RWPE2 (cell line): ENCODE results near the gene SEPSECS.

Source experiments
- ATAC-seq: fragments of 200-7000 bp; cut with Tn5 transposase; 3 replicates; pipeline ENCODE4 v1.9.1; 2021; ENCODE audit warnings: low read depth
- DNase-seq: peaks from one replicate; pipeline ENCODE4 v3.0.0-alpha.2; 2020; ENCODE audit warnings: low spot score
- H3K27ac ChIP-seq: fragments of 450-650 bp; 2 replicates; pipeline ENCODE4 v1.5.1; 2017; ENCODE audit warnings: mild to moderate bottlenecking; ENCODE audit not compliant: poor library complexity, severe bottlenecking
- H3K27me3 ChIP-seq: fragments of 250-450 bp; sonication (Bioruptor Pico); 2 replicates; pipeline ENCODE4 v1.5.1; 2021; ENCODE audit warnings: mild to moderate bottlenecking, moderate library complexity; ENCODE audit not compliant: insufficient read depth, poor library complexity, severe bottlenecking
- H3K36me3 ChIP-seq: fragments of 250-450 bp; sonication (Bioruptor Pico); 2 replicates; pipeline ENCODE4 v1.5.1; 2020; ENCODE audit warnings: low read depth, mild to moderate bottlenecking, moderate library complexity
- H3K4me1 ChIP-seq: fragments of 250-450 bp; sonication (Bioruptor Pico); 2 replicates; pipeline ENCODE4 v1.5.1; 2021; ENCODE audit warnings: mild to moderate bottlenecking, moderate library complexity; ENCODE audit not compliant: insufficient read depth, poor library complexity, severe bottlenecking
- H3K4me3 ChIP-seq: fragments of 250-450 bp; sonication (Bioruptor Pico); 2 replicates; pipeline ENCODE4 v1.5.1; 2021; ENCODE audit warnings: mild to moderate bottlenecking, moderate library complexity; ENCODE audit not compliant: severe bottlenecking
- H3K9me3 ChIP-seq: fragments of 250-450 bp; sonication (Bioruptor Pico); 2 replicates; pipeline ENCODE4 v1.5.1; 2021; ENCODE audit warnings: mild to moderate bottlenecking, moderate library complexity; ENCODE audit not compliant: severe bottlenecking
- TF ChIP-seq, protein P1 (sequence below): fragments of 450-650 bp; IDR thresholded peaks from one replicate; pipeline ENCODE4 v1.5.1; 2017; ENCODE audit warnings: mild to moderate bottlenecking, moderate library complexity; ENCODE audit not compliant: poor library complexity, severe bottlenecking

The SEPSECS gene

DNA sequence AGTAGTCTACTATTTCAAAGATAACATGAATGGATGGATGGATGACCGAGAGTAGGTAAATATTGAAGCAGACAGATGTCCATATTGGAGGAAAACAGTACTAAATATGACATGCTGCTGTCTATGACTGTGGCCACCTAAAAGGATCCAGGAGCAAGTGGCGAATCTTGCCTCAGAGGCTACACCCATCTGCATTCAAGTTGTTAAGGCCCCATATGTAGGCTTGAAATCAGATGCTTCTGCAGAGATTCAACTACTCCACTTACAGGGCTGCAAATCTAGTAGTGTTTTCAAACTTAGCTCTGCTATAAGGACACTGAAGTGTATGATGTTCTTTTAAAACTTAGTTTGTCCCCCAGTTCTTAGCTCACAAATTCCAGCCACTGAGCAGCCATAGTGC lies 28.9 kb downstream of the SEPSECS start:
- Histone ChIP-seq H3K4me3 (no peak overlapping the region), H3K36me3 (peaks cover 5% of the 10 kb centered on the region), H3K4me1 (no peaks in the 10 kb centered on the region), H3K27ac (no peak overlapping the region), H3K27me3 (no peaks in the 10 kb centered on the region), H3K9me3 (no peaks in the 10 kb centered on the region)
- no peak for DNase-seq
- TF ChIP-seq, protein P1, sequence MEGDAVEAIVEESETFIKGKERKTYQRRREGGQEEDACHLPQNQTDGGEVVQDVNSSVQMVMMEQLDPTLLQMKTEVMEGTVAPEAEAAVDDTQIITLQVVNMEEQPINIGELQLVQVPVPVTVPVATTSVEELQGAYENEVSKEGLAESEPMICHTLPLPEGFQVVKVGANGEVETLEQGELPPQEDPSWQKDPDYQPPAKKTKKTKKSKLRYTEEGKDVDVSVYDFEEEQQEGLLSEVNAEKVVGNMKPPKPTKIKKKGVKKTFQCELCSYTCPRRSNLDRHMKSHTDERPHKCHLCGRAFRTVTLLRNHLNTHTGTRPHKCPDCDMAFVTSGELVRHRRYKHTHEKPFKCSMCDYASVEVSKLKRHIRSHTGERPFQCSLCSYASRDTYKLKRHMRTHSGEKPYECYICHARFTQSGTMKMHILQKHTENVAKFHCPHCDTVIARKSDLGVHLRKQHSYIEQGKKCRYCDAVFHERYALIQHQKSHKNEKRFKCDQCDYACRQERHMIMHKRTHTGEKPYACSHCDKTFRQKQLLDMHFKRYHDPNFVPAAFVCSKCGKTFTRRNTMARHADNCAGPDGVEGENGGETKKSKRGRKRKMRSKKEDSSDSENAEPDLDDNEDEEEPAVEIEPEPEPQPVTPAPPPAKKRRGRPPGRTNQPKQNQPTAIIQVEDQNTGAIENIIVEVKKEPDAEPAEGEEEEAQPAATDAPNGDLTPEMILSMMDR, result no peak
- no peak for ATAC-seq

DNA sequence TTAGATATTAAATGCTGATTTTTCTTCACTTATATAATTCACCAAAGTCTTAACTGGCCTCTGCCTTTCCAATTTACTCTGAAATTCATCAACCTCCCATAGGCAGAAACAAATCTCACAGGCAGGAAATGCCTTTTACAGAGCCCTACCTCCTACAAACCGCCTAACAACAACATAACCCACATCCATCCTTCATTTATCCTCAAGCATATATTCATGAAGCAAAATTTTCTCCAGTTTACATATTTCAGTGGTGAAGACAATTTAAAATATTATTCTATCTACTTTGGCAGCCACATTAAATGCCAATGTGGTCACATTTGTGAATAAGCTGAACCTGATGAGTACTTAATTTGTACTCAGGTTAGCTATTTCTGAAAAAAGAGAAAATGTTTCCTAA lies 30.3 kb downstream of the SEPSECS start:
- no peak overlapping the region for H3K4me3 ChIP-seq
- TF ChIP-seq, protein P1, result no peak
- H3K36me3 ChIP-seq, result peaks cover 5% of the 10 kb centered on the region
- no peak overlapping the region for H3K27ac ChIP-seq
- no peaks in the 10 kb centered on the region for H3K27me3 ChIP-seq
- no peaks in the 10 kb centered on the region for H3K4me1 ChIP-seq
- no peak for DNase-seq
- ATAC-seq, result no peak
- no peaks in the 10 kb centered on the region for H3K9me3 ChIP-seq

GRCh38 chr4:25128671-25129070 lies 31.6 kb downstream of the SEPSECS start:
- peaks cover 13% of the 10 kb centered on the region for H3K36me3 ChIP-seq
- DNase-seq (no peak), ATAC-seq (no peak; the same call in 2 of the 3 replicates)
- no peak overlapping the region for H3K4me3 ChIP-seq
- H3K27me3 ChIP-seq, result no peaks in the 10 kb centered on the region
- no peaks in the 10 kb centered on the region for H3K9me3 ChIP-seq
- H3K4me1 ChIP-seq, result no peaks in the 10 kb centered on the region
- TF ChIP-seq, protein P1, result no peak
- H3K27ac ChIP-seq, result no peak overlapping the region

DNA sequence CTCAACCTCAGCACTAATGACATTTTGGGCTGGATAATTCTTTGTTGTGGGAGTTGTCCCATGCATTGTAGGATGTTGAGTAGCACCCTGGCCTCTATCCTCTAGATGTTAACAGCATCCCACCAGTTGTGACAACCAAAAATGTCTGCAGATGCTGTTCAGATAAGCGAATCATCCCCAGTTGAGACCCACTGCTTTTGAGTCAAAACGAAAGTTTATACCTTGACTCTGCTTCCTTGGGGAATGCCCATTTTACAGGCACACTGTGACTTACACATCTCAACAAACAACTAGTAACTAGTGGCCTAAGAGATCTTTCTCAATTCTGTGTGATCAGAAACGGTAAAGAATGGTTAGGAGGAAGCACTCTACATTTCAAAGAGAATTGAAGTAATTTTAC lies 37.0 kb downstream of the SEPSECS start:
- ATAC-seq (no peak), DNase-seq (no peak)
- Histone ChIP-seq H3K9me3 (no peaks in the 10 kb centered on the region), H3K27ac (no peak overlapping the region), H3K27me3 (no peaks in the 10 kb centered on the region), H3K4me3 (no peak overlapping the region), H3K4me1 (no peaks in the 10 kb centered on the region), H3K36me3 (peaks cover 13% of the 10 kb centered on the region)
- TF ChIP-seq, protein P1, result no peak

GRCh38 chr4:25120146-25120940 lies 39.9 kb downstream of the SEPSECS start:
- Histone ChIP-seq H3K4me1 (no peaks in the 10 kb centered on the region), H3K4me3 (no peak overlapping the region), H3K27me3 (no peaks in the 10 kb centered on the region), H3K27ac (no peak overlapping the region), H3K36me3 (peaks cover 9% of the 10 kb centered on the region; the same call in 1 of the 2 replicates), H3K9me3 (no peaks in the 10 kb centered on the region)
- TF ChIP-seq, protein P1, result no peak
- DNase-seq (no peak), ATAC-seq (no peak)
